Common myeloid progenitor, CD34-positive (primary cell): Measurements from ENCODE around the gene SMYD1.

Experiments
- CTCF ChIA-PET: fragments of 350-600 bp; sonication (Branson Sonifier 250); formaldehyde crosslinking; loops from one replicate; lab custom pipeline; 2021; ENCODE audit warnings: antibody characterized with exemption; lab: Charles Lee
- POLR2A ChIA-PET: fragments of 350-600 bp; sonication (Branson Sonifier 250); formaldehyde crosslinking; loops from one replicate; lab custom pipeline; 2021; ENCODE audit warnings: antibody characterized with exemption; lab: Charles Lee
- DNase-seq, 3 donors: peaks; one replicate each; pipeline versions ENCODE4 v3.0.0 to v3.0.0-alpha.2; 2013
- H3K27ac ChIP-seq, 2 experiments: 1 replicate in 1 of 2; 2 replicates in 1 of 2; pipeline ENCODE4 v1.7.0; 2013; ENCODE audit warnings: inconsistent platforms in 2 of 2, low read length in 2 of 2, mild to moderate bottlenecking in 2 of 2, low read depth in 1 of 2, moderate library complexity in 1 of 2; ENCODE audit not compliant: severe bottlenecking in 2 of 2, insufficient read depth in 1 of 2, poor library complexity in 1 of 2
- H3K27me3 ChIP-seq, 5 experiments: replicated peaks in 2 of 5; 1 replicate in 3 of 5; 2 replicates in 2 of 5; pipeline versions ENCODE4 v1.6.1 to v1.7.0; 2013; ENCODE audit warnings: low read length in 4 of 5, mild to moderate bottlenecking in 2 of 5, moderate library complexity in 2 of 5, inconsistent platforms in 1 of 5; ENCODE audit not compliant: insufficient read depth in 5 of 5, control insufficient read depth in 4 of 5
- H3K36me3 ChIP-seq, 4 experiments: 1 replicate in 2 of 4; 2 replicates in 2 of 4; pipeline versions ENCODE4 v1.6.1 to v1.7.0; 2013; ENCODE audit warnings: low read length in 3 of 4, control low read depth in 1 of 4, mild to moderate bottlenecking in 1 of 4; ENCODE audit not compliant: control insufficient read depth in 4 of 4, insufficient read depth in 4 of 4
- H3K4me1 ChIP-seq, 4 experiments: 1 replicate in 3 of 4; 2 replicates in 1 of 4; pipeline versions ENCODE4 v1.6.1 to v1.7.1; 2013; ENCODE audit warnings: low read length in 3 of 4, mild to moderate bottlenecking in 3 of 4, control low read depth in 1 of 4, inconsistent platforms in 1 of 4, moderate library complexity in 1 of 4; ENCODE audit not compliant: control insufficient read depth in 4 of 4, insufficient read depth in 4 of 4; ENCODE audit errors: control extremely low read depth in 1 of 4
- H3K4me3 ChIP-seq, 7 experiments: 1 replicate in 4 of 7; 2 replicates in 3 of 7; pipeline versions ENCODE4 v1.5.1 to v1.7.0; 2013; ENCODE audit warnings: mild to moderate bottlenecking in 7 of 7, low read length in 6 of 7, moderate library complexity in 6 of 7, inconsistent platforms in 2 of 7, low read depth in 2 of 7, control low read depth in 1 of 7; ENCODE audit not compliant: insufficient read depth in 4 of 7, control insufficient read depth in 1 of 7; ENCODE audit errors: extremely low read depth in 1 of 7
- H3K9me3 ChIP-seq, 5 experiments: 1 replicate in 4 of 5; 2 replicates in 1 of 5; pipeline versions ENCODE4 v1.6.1 to v1.7.1; 2013; ENCODE audit warnings: low read length in 4 of 5, mild to moderate bottlenecking in 2 of 5, inconsistent platforms in 1 of 5, low read depth in 1 of 5, moderate library complexity in 1 of 5; ENCODE audit not compliant: control insufficient read depth in 4 of 5, insufficient read depth in 2 of 5; ENCODE audit errors: control extremely low read depth in 1 of 5
- WGBS: methylation state at CpG from one replicate; pipeline ENCODE4 v1.1.5; 2013; ENCODE audit not compliant: insufficient coverage; 5-methylcytosine and 5-hydroxymethylcytosine counted together

SMYD1 gene

DNA sequence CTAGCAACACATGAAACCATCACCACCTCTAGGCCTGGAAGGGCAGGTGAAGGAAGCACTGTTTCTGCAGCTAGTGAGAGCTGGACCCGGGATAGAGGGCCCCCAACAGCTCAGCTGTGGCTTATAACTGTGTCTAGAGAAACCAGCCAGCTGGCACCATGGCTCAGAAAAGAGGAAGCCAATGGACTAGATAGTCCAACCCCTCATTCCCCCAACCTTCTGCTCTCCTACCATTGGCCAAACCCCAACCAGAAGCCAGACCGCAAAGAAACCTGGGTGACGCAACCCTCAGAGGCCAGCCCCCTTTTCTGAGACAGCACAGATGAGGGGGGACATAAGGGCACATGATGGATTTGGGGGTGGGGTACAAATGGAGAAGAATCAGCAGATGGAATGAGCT is 24.3 kb downstream of the SMYD1 start:
- Histone ChIP-seq H3K27me3 (no peaks in the 10 kb centered on the region), H3K4me3 (no peak overlapping the region), H3K9me3 (no peaks in the 10 kb centered on the region), H3K36me3 (no peaks in the 10 kb centered on the region), H3K4me1 (peaks cover 2 to 27% (median 13%) of the 10 kb centered on the region in 4 experiments), H3K27ac (no peak overlapping the region)
- CTCF ChIA-PET = interaction anchor here (1.2 to 1.8 kb wide), 2 partner anchors 9 to 11 kb away, joined by 3 to 4 read pairs; no protein-coding TSS in a partner anchor
- peak in 2 of 3 donors; percentile 50 to 51 for DNase-seq
- POLR2A ChIA-PET = no interaction called here
- 66% methylated on average over 3 of the region's 3 CpGs for WGBS

DNA sequence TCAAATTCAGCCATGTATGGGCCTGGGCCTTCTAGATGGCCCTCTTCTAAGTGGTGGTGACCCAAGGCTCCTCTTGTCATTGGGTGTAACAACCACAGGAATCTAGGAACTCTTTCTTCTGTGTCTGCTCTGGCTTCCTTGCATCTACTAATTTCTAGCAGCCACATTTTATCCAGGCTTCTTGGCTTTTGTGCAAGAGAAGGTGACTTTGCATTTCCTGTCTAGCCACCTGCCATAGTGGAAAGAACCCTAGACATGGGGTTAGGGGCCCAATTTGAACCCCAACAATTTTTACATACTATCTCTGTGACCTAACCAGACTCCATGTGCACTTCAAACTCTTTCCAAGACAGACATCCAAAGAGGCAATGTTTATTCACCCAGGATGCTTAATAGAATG is 25.1 kb downstream of the SMYD1 start:
- peaks cover 2 to 27% (median 13%) of the 10 kb centered on the region in 4 experiments for H3K4me1 ChIP-seq
- H3K27ac ChIP-seq = no peak overlapping the region
- ChIA-PET POLR2A (no interaction called here), CTCF (interaction anchor here (1.2 to 1.8 kb wide), 2 partner anchors 8 to 10 kb away, joined by 3 to 4 read pairs; no protein-coding TSS in a partner anchor)
- H3K27me3 ChIP-seq = no peaks in the 10 kb centered on the region
- peak in 2 of 3 donors; percentile 11 to 12 for DNase-seq
- H3K36me3 ChIP-seq = no peaks in the 10 kb centered on the region
- no peaks in the 10 kb centered on the region for H3K9me3 ChIP-seq
- H3K4me3 ChIP-seq = no peak overlapping the region

DNA sequence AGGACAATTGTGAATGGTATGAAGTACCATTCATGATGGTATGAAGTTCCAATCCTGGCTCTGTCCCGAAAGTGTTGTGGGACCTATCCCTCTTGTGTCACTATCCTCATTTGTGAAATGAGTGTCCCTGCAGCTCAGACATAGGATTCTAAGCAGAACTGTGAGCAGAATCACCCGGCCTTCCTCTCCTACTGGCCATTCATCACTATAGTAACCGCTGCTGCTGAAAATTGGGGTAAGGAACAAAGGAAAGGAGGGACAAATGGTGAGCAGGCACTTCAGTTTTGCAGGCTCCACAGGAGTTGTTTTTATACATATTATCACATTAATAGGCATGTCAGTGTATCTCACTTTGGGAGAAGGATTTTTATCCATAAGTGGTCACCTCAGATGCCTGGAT is 27.4 kb downstream of the SMYD1 start:
- Histone ChIP-seq H3K27ac (no peak overlapping the region), H3K9me3 (no peaks in the 10 kb centered on the region), H3K4me3 (no peak overlapping the region), H3K27me3 (no peaks in the 10 kb centered on the region), H3K36me3 (no peaks in the 10 kb centered on the region), H3K4me1 (peaks cover 2 to 25% (median 11%) of the 10 kb centered on the region in 4 experiments)
- WGBS = 100% methylated on average over 1 of the region's 3 CpGs
- ChIA-PET CTCF (interaction anchor here (1.1 kb wide), 1 partner anchor 9 kb away, joined by 3 read pairs; no protein-coding TSS in a partner anchor), POLR2A (no interaction called here)
- no peak for DNase-seq

DNA sequence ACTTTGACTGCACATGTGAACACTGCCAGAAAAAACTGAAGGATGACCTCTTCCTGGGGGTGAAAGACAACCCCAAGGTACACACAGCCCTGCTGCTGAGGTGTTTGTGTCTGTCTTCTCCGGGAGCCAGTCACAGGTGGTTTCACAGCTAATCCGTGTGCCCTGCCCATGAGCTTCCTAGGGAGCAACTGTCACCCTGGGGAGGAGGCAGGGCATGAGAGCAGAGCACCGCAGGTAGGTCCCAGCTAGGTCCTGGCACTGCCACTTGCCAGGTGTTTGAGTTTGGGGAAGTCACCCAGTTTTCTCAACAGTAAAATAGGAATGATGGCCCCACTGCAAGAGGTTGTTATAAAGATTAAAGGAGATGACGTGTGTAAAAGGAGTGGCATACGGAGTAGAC is 29.1 kb downstream of the SMYD1 start:
- CTCF ChIA-PET = interaction anchor here (0.6 kb wide), 1 partner anchor 23 kb away, joined by 3 read pairs; no protein-coding TSS in a partner anchor
- POLR2A ChIA-PET = interaction anchor here (0.6 kb wide), 1 partner anchor 1201 kb away, joined by 4 read pairs; no protein-coding TSS in a partner anchor

DNA sequence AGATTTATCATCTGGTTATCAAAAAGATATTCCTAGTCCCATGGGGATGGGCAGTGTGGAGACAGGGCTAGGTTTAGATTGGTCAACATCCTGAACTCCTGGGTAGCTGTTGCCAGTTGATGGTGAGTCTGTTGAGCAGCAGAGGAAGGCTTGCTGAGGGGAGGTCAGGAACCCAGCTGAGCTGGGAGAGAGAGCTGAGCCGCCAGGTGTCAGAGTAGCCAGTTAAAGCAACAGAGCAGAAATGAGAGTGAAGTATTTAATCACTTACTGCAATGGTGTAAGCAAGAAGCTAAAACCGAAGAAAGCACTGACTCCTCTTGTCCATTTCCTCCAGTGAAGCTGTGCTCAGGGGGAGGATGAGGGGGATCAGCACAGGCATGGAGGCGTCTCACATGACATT is 29.6 kb downstream of the SMYD1 start:
- H3K4me3 ChIP-seq = no peak overlapping the region
- H3K36me3 ChIP-seq = no peaks in the 10 kb centered on the region
- H3K27ac ChIP-seq = no peak overlapping the region
- 93% methylated on average over 2 of the region's 3 CpGs for WGBS
- no peak for DNase-seq
- peaks cover 0 to 10% (median 2%) of the 10 kb centered on the region in 4 experiments for H3K4me1 ChIP-seq
- CTCF ChIA-PET = interaction anchor here (0.6 kb wide), 1 partner anchor 23 kb away, joined by 3 read pairs; no protein-coding TSS in a partner anchor
- no peaks in the 10 kb centered on the region for H3K27me3 ChIP-seq
- no peaks in the 10 kb centered on the region for H3K9me3 ChIP-seq
- POLR2A ChIA-PET = interaction anchor here (0.6 kb wide), 1 partner anchor 1202 kb away, joined by 4 read pairs; no protein-coding TSS in a partner anchor

More for the DNA sequence above, 29.1 kb downstream of the SMYD1 start:
- no peak overlapping the region for H3K27ac ChIP-seq
- H3K4me1 ChIP-seq = peaks cover 0 to 15% (median 4%) of the 10 kb centered on the region in 4 experiments
- no peak for DNase-seq
- WGBS = 94% methylated on average over 3 of the region's 5 CpGs
- no peaks in the 10 kb centered on the region for H3K27me3 ChIP-seq
- H3K9me3 ChIP-seq = no peaks in the 10 kb centered on the region
- no peak overlapping the region for H3K4me3 ChIP-seq
- no peaks in the 10 kb centered on the region for H3K36me3 ChIP-seq

DNA sequence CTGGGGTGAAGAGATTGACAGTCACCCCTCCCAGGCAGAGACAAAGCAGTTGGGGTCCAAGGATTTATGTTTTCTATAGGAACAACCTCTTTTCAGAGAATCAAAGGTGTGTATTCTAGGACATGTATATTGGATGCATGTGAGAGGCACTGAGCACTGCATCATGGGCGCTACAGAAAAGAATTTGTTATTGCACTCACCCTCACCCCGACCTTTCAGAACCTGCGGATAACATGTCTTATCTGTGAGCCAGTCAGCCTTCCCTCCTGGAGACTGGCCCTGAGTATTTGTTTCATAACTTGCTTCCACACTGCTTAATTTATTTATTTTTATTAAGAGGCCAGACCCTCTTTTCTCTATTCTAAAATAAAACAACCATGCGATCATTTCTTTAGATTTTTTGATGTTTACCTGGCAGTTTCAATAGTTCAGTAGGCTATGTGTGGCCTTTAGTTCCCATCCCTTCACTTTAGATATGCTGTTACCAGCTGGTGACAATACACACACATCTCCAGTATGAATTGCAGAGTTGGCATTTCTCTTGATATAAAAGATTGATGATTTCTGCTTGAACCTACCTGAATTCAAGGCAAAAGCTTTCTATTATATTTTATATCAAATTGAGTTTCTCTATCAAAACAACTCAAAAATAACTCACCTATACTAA is 30.4 kb downstream of the SMYD1 start:
- DNase-seq = no peak
- Histone ChIP-seq H3K9me3 (no peaks in the 10 kb centered on the region), H3K4me1 (peaks cover 0 to 2% (median 0%) of the 10 kb centered on the region in 4 experiments), H3K36me3 (no peaks in the 10 kb centered on the region), H3K27me3 (no peaks in the 10 kb centered on the region), H3K4me3 (no peak overlapping the region), H3K27ac (no peak overlapping the region)
- ChIA-PET POLR2A (no interaction called here), CTCF (no interaction called here)
- 100% methylated on average over 4 of the region's 4 CpGs for WGBS

DNA sequence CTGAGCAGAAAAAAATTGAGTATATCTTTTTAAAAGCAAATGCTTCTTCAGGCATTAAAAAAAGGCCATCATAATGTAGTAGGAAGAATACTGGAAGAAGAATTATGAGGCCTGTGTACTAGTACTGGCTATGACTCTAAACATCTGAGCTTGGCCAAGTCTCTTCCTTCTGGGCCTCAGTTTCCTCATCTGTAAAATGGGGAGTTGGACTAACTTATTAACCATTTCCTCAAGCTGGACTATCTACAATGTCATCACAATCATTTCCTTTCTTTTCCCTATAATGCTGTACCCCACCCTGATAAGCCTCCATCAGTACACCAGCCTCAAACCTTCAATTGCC is 30.9 kb downstream of the SMYD1 start:
- Histone ChIP-seq H3K4me1 (no peaks in the 10 kb centered on the region), H3K27me3 (no peaks in the 10 kb centered on the region), H3K4me3 (no peak overlapping the region), H3K36me3 (no peaks in the 10 kb centered on the region), H3K27ac (no peak overlapping the region), H3K9me3 (no peaks in the 10 kb centered on the region)
- ChIA-PET CTCF (no interaction called here), POLR2A (no interaction called here)
- DNase-seq = no peak
